CD4-positive, alpha-beta T cell treated with Interferon alpha-2 for 1 hour (primary cell): ENCODE results near the gene ATP23.

Source experiments
- DNase-seq, 2 donors: peaks; one replicate each; pipeline ENCODE4 v3.0.0-alpha.2; 2020 to 2022

Gene ATP23

DNA sequence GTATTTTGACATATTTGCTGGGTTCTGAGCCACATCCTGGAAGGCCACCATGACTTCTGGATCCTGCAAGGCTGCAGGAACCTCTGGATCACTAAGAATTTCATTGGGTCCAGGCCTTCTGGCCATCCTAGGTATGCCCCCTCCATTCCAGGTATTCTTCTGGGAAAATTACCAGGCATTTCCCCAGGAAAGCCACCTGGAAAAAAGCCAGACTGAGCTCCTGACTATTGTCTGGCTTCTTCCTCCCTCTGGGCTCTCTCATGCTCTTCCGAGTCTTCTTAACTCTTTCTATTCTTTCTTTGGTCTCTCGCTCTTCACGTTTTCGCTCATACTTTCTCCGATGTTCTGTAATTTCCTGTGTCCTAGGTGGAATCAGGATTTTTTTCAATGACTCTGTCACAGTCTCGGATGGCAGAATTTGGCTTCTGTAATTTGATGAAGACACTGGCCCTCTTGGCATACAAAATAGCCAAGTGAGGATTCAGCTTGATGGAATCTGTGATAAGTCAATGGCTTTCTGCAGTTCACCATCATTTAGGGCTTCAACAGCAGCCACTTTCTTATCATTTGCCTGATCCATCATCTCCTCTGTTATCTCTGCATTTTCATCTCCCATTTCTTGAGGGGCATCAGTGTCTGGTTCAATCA is 42.6 kb downstream of the ATP23 start:
- no peak for DNase-seq

DNA sequence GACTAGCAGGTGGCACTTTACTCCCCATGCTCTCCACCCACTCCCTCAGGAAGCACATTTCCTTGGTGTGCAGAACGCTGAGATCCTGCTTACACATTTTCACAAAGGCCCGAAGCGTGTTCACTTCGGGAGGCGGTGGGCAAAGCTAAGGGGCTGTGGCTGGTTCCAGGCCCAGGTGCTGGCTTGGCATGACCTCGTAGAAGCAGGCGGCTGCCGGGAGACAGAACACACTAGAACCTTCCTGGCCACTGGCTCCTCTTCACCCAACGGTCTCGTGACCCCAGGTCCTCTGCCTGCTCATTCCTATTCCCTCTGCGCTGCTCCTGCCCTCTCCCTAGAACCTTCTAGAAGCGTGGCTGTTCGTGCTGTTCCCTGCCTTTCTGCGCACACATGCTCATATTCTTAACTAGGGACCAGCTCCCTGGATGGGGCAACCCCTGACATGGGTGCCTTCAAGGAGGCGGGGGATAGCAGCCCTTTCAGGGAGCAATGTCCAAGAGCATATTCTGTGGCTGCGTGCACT is 43.3 kb downstream of the ATP23 start:
- no peak for DNase-seq

DNA sequence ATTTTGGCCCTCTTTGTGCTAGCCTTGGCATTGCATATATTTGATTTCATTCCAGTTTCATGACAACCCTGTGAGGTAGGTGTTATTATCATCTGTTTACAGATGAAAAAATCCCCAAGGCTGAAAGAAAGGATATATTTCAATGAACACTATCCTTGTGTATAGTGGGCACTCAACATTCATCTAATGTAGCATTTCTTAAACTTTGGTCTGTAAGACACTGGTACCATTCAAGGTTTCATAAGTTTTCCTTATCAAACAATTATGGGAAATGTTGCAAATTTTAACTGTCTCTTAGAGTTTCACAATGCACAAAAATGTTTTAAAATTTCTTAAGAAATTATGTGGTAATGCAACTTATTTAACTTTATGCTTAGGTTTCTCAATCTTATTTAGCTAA is 44.3 kb downstream of the ATP23 start:
- no peak for DNase-seq

DNA sequence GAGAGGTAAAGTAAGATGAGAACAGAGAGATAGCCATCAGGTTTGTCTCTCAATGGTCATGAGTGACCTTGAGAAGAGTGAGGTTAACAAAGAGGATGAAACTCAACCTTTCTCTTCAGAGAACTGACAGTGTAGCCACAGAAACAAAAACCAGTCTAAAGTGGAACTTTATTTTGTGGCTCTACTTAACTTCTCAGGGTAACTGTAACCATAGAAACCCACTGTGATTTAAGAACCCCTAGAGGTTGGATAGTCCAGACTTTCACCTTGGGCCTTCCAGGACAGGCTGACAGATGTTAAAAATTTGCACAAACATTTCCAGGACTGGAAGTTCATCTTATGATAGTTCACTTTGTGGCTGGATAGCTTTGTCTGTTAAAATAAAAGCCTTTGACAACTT is 48.5 kb downstream of the ATP23 start:
- no peak for DNase-seq

- DNase-seq: no peak
Measured at GRCh38 chr12:57990241-57990883, 49.0 kb downstream of the ATP23 start.

GRCh38 chr12:57992001-57992400 is 50.6 kb downstream of the ATP23 start:
- DNase-seq: no peak

GRCh38 chr12:57993030-57993429 is 51.7 kb downstream of the ATP23 start:
- no peak for DNase-seq

DNA sequence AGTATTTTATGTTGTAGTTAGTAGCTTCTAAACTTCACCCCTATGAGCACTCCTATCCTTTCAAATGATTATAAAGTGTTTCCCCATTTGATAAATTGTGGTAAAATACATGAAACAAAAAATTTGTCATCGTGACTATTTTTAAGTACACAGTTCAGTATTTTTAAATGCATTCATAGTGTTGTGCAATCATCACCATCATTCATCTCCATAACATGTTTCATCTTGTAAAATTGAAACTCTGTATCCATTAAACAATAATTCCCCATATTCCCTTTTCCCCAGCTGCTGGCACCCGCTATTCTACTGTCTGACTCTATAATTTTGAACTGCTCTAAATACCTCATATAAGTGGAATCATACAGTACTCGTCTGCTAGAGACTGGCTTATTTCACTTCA is 52.5 kb downstream of the ATP23 start:
- DNase-seq: no peak

- no peak for DNase-seq
Measured at GRCh38 chr12:57996520-57996919, 55.2 kb downstream of the ATP23 start.

GRCh38 chr12:57998251-57998650 is 56.9 kb downstream of the ATP23 start:
- DNase-seq: no peak

DNA sequence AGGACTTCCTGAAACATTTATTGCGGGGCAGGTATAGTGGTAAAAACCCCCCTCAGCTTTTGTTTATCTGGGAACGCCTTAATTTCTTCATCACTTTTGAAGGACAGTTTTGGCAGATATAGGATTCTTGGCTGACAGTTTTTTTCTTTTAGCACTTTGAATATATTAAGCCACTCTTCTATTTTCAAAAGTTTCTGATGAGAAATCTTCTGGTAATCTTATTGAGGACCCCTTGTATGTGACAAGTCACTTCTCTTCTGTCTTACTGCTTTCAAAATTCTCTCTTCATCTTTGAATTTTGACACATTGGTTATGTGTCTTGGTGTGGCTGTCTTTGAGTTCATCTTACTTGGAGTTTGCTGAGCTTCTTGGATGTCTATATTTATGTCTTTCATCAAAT is 59.1 kb downstream of the ATP23 start:
- no peak for DNase-seq

GRCh38 chr12:58007875-58008274 is 66.5 kb downstream of the ATP23 start:
- DNase-seq: no peak

DNA sequence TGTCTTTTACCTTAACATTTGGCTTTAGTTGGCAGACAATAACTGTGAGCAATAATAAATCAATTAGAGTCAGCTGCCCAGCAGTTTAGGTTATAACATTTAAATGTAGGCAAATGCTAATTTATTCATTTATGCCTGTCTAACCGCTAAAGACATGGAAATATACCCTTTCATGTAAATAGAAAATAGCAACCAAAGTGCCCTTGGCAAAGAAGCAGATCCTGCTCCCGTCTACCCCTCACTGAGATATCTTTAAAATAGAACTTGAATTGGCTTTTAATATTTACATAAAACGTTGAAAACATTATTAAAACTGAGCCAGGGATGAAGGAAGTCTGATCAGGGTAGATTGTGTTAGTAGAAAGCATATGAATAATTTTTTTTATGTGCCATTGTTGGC is 67.3 kb downstream of the ATP23 start:
- no peak for DNase-seq
